SK-N-MC (cell line): ENCODE measurements around the gene SAMD11.
A peak's percentile ranks its signal among the peaks of the same experiment; 100 is the strongest.

ENCODE experiments used
- DNase-seq: peaks from one replicate; pipeline ENCODE4 v3.0.0-alpha.2; 2011; ENCODE audit warnings: low read depth, low spot score
- H3K27ac ChIP-seq: fragments of 200-600 bp; sonication (generic); 2 replicates; pipeline ENCODE4 v1.5.1; 2016; ENCODE audit warnings: mixed run types
- H3K36me3 ChIP-seq: fragments of 200-600 bp; sonication (generic); 2 replicates; pipeline ENCODE4 v1.6.1; 2017; ENCODE audit warnings: antibody characterized with exemption, low read length, mixed read lengths; ENCODE audit not compliant: insufficient read depth
- H3K4me3 ChIP-seq: fragments of 200-600 bp; sonication (generic); 2 replicates; pipeline ENCODE4 v1.5.1; 2016
- H3K9ac ChIP-seq: fragments of 200-600 bp; sonication (generic); 2 replicates; pipeline ENCODE4 v1.8.0; 2017; ENCODE audit warnings: mixed run types, mixed read lengths; ENCODE audit not compliant: insufficient read length
- H3K9me3 ChIP-seq: fragments of 200-600 bp; sonication (generic); 2 replicates; pipeline ENCODE4 v1.6.1; 2017; ENCODE audit warnings: low read depth, mild to moderate bottlenecking, antibody characterized with exemption, low read length, moderate library complexity, mixed read lengths
- EZH2 ChIP-seq: fragments of 200-600 bp; sonication (generic); IDR thresholded peaks from one replicate; pipeline ENCODE4 v1.6.1; 2017; ENCODE audit warnings: antibody characterized with exemption
- FOXP2 ChIP-seq: optimal IDR thresholded peaks from 2 replicates; pipeline ENCODE3; 2011; ENCODE audit warnings: mild to moderate bottlenecking, moderate library complexity; ENCODE audit not compliant: insufficient read depth; ENCODE audit errors: extremely low read length, control extremely low read depth
- POLR2AphosphoS5 ChIP-seq: IDR thresholded peaks from 2 replicates; pipeline ENCODE4 v1.6.1; 2012; ENCODE audit warnings: mild to moderate bottlenecking, low read depth, low read length, borderline replicate concordance

SAMD11 gene

DNA sequence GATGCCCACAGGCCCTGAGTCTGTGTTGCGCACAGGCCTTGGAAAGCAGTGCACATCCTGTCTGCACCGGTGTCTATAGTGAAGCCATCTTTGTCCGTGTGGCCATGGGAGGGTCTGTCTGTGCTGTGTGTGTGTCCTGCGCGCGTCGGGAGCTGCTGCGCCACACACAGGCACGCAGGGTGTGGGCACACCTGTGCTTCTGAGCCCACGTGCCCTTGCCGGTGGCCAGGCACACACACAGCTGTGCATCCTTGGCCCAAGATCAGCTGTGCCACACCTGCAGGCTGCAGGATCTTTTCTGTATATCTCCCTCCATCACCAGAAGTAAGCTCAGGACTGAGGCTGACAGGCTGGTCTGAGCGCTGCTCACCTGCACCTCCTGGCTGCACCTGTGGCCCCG is 3.2 kb upstream of the SAMD11 start:
- peak overlapping the region; percentile 53 for H3K4me3 ChIP-seq
- DNase-seq = no peak

DNA sequence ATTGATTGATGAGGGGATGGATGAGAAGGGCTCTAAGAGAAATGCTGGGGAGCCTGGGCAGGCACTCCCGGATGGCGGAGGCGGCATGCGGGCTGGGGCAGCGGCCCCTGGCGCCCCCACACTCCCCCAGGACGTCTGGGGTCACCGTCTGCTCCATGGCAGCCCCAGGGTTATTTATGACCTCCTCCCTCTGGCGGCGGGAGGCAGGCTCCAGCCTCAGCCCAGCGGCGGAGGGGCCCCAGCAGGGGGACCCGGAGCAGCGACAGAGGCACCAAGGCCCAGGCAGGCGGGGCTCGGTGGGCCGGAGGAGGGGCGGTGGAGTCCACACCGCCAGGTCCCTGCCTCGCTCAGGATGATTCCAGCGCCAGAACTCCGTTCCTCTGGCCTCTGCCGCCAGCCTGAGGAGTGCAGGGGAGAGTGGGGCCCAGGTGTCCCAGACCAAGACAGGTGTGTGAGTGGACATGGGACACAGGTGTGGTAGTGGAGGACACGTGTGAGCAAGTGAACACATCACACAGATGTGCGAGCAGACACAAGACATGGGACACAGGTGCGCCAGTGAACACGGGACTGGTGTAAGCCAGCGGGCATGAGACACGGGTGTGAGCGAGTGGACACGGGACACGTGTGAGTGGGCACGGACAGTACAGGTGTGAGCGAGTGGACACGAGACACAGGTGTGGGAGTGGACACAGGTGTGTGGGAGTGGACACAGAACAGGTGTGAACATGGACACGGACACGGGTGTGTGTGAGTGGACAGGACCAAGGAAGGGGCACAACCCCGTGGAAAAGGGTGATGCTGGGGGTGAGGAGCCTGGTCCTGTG is 2.5 kb upstream of the SAMD11 start:
- peaks cover 4% of the 10 kb centered on the region; the same call in 1 of the 2 replicates for H3K36me3 ChIP-seq
- TF ChIP-seq EZH2 = no peak
- peak; percentile 78 for TF ChIP-seq POLR2AphosphoS5
- no peak for TF ChIP-seq FOXP2
- H3K9me3 ChIP-seq = no peaks in the 10 kb centered on the region
- peak overlapping the region; percentile 2; the same call in 1 of the 2 replicates for H3K27ac ChIP-seq
- DNase-seq = no peak
- no peak overlapping the region for H3K9ac ChIP-seq
- H3K4me3 ChIP-seq = peak overlapping the region; percentile 53

More for the DNA sequence above, 3.2 kb upstream of the SAMD11 start:
- Histone ChIP-seq H3K9ac (no peak overlapping the region), H3K9me3 (no peaks in the 10 kb centered on the region), H3K27ac (no peak overlapping the region), H3K36me3 (no peaks in the 10 kb centered on the region; the same call in 1 of the 2 replicates)
- TF ChIP-seq FOXP2 = no peak
- TF ChIP-seq POLR2AphosphoS5 = no peak
- no peak for TF ChIP-seq EZH2

GRCh38 chr1:923991-924655 is 400 bp downstream of the SAMD11 start:
- peak overlapping the region; percentile 71; the same call in 1 of the 2 replicates for H3K27ac ChIP-seq

DNA sequence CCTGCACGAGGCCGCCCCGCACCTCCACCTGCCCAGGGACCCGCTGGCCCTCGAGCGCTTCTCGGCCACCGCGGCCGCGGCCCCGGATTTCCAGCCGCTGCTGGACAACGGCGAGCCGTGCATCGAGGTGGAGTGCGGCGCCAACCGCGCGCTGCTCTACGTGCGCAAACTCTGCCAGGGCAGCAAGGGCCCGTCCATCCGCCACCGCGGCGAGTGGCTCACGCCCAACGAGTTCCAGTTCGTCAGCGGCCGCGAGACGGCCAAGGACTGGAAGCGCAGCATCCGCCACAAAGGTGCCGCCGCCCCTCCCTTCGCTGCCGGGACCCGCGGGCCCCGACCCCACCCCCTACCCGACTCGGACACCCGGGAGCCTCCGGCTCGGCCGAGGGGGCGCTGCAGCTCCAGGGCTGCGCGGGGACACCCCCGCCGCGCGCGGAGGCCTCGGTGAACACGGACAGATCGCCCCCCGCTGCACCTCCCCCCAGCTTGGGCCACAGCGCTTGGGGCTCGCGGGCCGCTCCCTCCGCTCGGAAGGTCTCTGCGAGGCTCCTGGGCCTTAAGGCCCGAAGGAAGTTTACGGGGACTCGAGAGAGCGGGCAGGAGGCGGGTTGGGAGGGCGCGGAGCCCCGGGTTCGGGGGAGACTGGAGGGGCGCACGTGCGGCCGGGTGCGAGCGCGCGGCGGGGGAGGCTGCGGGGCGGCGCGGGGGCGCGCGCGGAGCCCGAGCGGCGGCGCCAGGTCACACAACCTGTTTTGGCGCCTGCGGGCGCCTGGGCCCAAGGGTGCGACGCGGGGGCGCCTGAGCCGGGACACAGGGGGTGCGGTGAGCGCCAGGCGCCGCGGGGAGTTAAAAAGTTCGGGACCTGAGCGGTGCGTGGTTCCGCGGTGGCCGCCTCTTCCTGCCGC is 1.2 kb downstream of the SAMD11 start:
- H3K36me3 ChIP-seq = peaks cover 8% of the 10 kb centered on the region; the same call in 1 of the 2 replicates
- H3K9ac ChIP-seq = peak overlapping the region; percentile 89
- H3K27ac ChIP-seq = peak overlapping the region; percentile 71
- TF ChIP-seq POLR2AphosphoS5 = peak; percentile 57; the same call in 1 of the 2 replicates
- no peak for TF ChIP-seq EZH2
- no peak for TF ChIP-seq FOXP2
- no peak for DNase-seq
- no peaks in the 10 kb centered on the region for H3K9me3 ChIP-seq
- peak overlapping the region; percentile 95 for H3K4me3 ChIP-seq

More at GRCh38 chr1:923991-924655, 400 bp downstream of the SAMD11 start:
- Histone ChIP-seq H3K9ac (peak overlapping the region; percentile 89), H3K36me3 (peaks cover 8% of the 10 kb centered on the region; the same call in 1 of the 2 replicates), H3K9me3 (no peaks in the 10 kb centered on the region), H3K4me3 (peak overlapping the region; percentile 95)
- no peak for DNase-seq
- TF ChIP-seq FOXP2 (no peak), POLR2AphosphoS5 (no peak), EZH2 (no peak)

- Histone ChIP-seq H3K27ac (0 out of 2 replicates have a peak overlapping the region, but pooled peaks have one; percentile 13), H3K36me3 (peaks cover 17% of the 10 kb centered on the region; the same call in 1 of the 2 replicates), H3K4me3 (peak overlapping the region; percentile 95), H3K9ac (peak overlapping the region; percentile 89), H3K9me3 (no peaks in the 10 kb centered on the region)
- TF ChIP-seq POLR2AphosphoS5 (peak; percentile 72), FOXP2 (no peak), EZH2 (no peak)
- no peak for DNase-seq
These were observed 2.1 kb downstream of the SAMD11 start for GRCh38 chr1:925561-926421.

DNA sequence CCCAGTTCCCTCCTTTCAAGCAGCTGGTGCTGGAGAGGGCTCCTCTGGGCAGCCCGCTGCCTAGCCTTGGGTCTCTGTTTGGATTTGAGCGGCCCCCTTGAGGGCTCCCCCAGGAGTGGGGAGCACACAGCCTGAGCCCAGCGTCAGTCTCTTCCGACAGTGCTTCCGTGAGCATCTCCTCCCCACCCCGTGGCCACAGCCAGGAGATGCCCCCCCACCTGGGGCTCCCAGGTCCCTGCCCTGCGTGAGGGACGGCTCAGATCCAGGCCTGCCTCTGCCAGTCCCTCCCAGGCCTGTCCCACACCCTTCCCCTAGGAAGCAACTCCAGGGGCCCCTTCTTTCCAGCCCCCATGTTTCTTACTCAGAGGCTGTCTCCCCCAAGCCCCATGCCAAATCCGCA is 3.5 kb downstream of the SAMD11 start:
- DNase-seq = no peak
- Histone ChIP-seq H3K4me3 (peak overlapping the region; percentile 95), H3K27ac (no peak overlapping the region), H3K9me3 (no peaks in the 10 kb centered on the region), H3K9ac (no peak overlapping the region), H3K36me3 (peaks cover 17% of the 10 kb centered on the region; the same call in 1 of the 2 replicates)
- no peak for TF ChIP-seq EZH2
- TF ChIP-seq FOXP2 = no peak
- no peak for TF ChIP-seq POLR2AphosphoS5

- peaks cover 17% of the 10 kb centered on the region; the same call in 1 of the 2 replicates for H3K36me3 ChIP-seq
- H3K9me3 ChIP-seq = no peaks in the 10 kb centered on the region
- no peak overlapping the region for H3K9ac ChIP-seq
- no peak overlapping the region for H3K4me3 ChIP-seq
- no peak for DNase-seq
- no peak overlapping the region for H3K27ac ChIP-seq
- TF ChIP-seq EZH2 = no peak
- TF ChIP-seq POLR2AphosphoS5 = no peak
These were observed 4.0 kb downstream of the SAMD11 start for GRCh38 chr1:927748-928147.
